BE2C (cell line): ENCODE data around the gene COG8.

Experiments used
- DNase-seq: peaks from one replicate; pipeline ENCODE4 v3.0.0-alpha.2; 2020
- H3K27me3 ChIP-seq: fragments of 250-450 bp; sonication (Bioruptor Pico); 2 replicates; pipeline ENCODE4 v1.5.1; 2020; ENCODE audit warnings: mild to moderate bottlenecking
- H3K36me3 ChIP-seq: fragments of 250-450 bp; sonication (Bioruptor Pico); 2 replicates; pipeline ENCODE4 v1.5.1; 2020; ENCODE audit warnings: mild to moderate bottlenecking
- H3K4me1 ChIP-seq: fragments of 250-450 bp; sonication (Bioruptor Pico); 2 replicates; pipeline ENCODE4 v1.5.1; 2020
- H3K4me3 ChIP-seq: 2 replicates; pipeline ENCODE4 v1.5.1; 2011; ENCODE audit warnings: low read depth, low read length
- H3K9me3 ChIP-seq: fragments of 250-450 bp; sonication (Bioruptor Pico); 2 replicates; pipeline ENCODE4 v1.5.1; 2020
- TF ChIP-seq, protein P1 (sequence below): IDR thresholded peaks from 2 replicates; pipeline ENCODE4 v1.5.1; 2012; ENCODE audit warnings: mild to moderate bottlenecking, low read depth, low read length

COG8 gene

DNA sequence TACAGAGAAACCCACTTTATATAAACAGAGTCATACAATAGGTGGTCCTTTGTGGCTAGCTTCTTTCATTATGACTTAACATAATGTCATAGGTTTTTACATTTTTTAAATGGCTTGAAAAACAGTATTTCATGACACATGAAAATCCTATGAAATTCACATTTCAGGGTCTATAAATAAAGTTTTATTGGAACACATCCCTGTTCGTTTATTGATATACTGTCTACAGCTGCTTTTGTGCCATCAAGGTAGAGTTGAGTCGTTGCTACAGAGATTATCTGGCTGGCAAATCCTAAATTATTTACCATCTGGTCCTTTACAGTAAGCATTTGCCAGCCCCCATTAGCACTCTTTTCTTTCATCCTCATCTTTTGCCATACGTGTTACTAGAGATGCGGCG, 25.9 kb downstream of the COG8 start:
- peaks cover 50% of the 10 kb centered on the region for H3K36me3 ChIP-seq
- H3K27me3 ChIP-seq: no peaks in the 10 kb centered on the region
- H3K9me3 ChIP-seq: no peaks in the 10 kb centered on the region
- TF ChIP-seq, protein P1, sequence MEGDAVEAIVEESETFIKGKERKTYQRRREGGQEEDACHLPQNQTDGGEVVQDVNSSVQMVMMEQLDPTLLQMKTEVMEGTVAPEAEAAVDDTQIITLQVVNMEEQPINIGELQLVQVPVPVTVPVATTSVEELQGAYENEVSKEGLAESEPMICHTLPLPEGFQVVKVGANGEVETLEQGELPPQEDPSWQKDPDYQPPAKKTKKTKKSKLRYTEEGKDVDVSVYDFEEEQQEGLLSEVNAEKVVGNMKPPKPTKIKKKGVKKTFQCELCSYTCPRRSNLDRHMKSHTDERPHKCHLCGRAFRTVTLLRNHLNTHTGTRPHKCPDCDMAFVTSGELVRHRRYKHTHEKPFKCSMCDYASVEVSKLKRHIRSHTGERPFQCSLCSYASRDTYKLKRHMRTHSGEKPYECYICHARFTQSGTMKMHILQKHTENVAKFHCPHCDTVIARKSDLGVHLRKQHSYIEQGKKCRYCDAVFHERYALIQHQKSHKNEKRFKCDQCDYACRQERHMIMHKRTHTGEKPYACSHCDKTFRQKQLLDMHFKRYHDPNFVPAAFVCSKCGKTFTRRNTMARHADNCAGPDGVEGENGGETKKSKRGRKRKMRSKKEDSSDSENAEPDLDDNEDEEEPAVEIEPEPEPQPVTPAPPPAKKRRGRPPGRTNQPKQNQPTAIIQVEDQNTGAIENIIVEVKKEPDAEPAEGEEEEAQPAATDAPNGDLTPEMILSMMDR: no peak
- H3K4me1 ChIP-seq: peaks cover 4% of the 10 kb centered on the region; the same call in 1 of the 2 replicates
- no peak for DNase-seq
- no peak overlapping the region for H3K4me3 ChIP-seq

DNA sequence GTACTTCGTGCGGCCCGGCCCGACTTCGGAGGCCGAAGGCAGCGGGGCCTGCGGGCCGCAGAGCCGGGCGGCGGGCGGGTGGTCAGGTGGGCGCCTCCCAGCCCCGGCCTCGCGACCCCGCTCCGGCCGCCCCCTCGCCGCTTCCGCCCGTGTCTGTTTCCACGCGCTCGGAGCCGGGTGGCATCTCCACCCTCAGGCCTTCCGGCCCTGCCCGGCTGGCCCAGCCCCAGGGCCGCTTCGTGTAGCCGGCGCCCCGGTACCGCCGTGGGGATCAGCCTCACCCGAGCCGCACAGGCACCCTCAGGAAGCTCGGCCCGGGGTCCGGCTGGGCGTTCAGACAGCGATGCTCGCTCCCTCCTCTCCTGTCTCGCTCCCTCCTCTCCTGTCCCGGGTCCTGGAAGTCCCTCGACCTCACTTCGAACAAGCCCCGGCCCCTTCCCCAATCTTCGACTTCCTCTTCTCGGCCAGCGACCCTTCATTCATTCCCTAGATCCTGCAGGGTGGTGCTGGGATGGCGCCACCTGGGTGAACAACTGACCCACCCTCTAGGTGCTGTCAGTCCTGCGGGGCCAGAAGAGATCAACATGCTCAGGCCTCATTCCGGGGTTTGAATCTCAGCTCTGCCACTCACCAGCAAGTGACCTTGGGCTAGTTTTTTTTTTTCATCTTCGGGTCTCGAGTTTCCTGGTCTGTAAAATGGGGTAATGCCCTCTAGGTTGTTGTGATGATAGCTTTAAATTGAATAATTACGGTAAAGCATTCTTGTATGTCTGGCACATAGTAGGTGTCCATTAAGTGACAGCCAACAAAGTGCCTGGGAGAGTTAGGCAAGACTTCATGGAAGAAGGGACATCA, 27.6 kb downstream of the COG8 start:
- Histone ChIP-seq H3K36me3 (peaks cover 39% of the 10 kb centered on the region), H3K9me3 (no peaks in the 10 kb centered on the region), H3K4me3 (peak overlapping the region; percentile 92), H3K27me3 (no peaks in the 10 kb centered on the region), H3K4me1 (peaks cover 4% of the 10 kb centered on the region; the same call in 1 of the 2 replicates)
- peak; percentile 50 for DNase-seq
- TF ChIP-seq, protein P1: peak; percentile 32

DNA sequence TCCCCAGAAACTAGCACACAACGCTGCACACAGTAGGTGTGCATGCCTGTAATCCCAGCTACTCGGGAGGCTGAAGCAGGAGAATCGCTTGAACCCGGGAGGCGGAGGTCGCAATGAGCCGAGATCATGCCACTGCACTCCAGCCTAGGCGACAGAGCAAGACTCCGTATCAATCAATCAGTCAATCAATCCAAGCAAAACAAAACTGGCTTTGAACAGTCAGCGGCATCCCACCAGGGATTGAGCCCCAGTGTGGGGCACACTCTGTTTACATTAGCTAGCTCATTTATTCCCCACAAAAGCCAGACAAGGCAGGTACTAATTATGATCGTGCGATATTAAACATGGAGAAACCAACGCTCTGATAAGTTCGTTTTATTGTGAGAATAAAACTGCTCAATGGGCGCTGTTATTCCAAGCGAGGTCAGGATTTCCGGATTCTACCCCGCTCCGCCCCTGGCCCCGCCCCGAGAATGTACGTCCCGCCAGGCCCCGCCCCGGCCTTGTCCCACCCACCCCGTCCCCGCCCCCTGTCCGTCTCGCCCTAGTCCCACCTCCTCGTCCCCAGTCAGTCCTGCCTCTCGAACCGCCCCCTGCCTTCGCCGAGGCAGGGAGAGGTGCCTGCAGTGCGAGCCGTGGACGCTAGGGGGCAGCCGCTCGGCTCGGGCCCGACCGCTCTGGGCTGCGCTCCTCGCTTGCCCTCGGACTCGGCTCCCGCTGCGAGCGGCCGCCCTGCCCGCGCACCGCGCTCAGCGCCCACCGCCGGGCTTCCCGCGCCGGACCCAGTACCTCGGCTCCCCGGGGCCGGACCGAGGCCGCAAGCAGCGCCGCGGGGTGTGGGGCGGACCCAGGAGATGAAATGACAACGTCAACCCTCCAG, 28.5 kb downstream of the COG8 start, which contains the start of gene VPS4A:
Gene VPS4A (plus strand): TSS at position 698 of the 880 bp plus-strand sequence. CDS start 162 bp downstream, at position 860.
- Histone ChIP-seq H3K36me3 (peaks cover 30% of the 10 kb centered on the region), H3K9me3 (no peaks in the 10 kb centered on the region), H3K4me3 (peak within 1 kb of the TSS; percentile 92), H3K4me1 (peaks cover 4% of the 10 kb centered on the region; the same call in 1 of the 2 replicates), H3K27me3 (no peaks in the 10 kb centered on the region)
- TF ChIP-seq, protein P1: peak; percentile 69
- DNase-seq: peak; percentile 97

DNA sequence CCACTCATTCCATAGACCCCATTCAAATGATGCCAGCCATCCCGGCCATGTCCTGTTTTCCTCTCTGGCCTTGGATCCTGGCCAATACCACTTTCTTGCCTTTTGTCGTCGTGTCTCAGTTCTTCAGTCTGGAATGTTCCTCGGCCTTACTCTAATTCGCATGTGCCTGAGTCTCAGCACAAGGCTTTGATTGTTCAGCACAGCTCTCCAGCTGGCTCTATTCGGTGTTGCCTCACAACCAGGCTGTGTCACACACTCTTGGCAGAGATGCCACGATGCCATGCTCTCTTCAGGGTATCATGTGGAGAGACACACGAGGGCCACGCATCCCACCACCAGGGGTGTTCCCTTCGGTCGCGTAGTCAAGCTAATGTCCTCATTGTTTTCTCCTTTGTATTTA, 30.0 kb downstream of the COG8 start:
- H3K4me3 ChIP-seq: no peak overlapping the region
- DNase-seq: no peak
- peaks cover 14% of the 10 kb centered on the region for H3K36me3 ChIP-seq
- H3K4me1 ChIP-seq: peaks cover 4% of the 10 kb centered on the region; the same call in 1 of the 2 replicates
- TF ChIP-seq, protein P1: no peak
- H3K27me3 ChIP-seq: no peaks in the 10 kb centered on the region
- no peaks in the 10 kb centered on the region for H3K9me3 ChIP-seq

DNA sequence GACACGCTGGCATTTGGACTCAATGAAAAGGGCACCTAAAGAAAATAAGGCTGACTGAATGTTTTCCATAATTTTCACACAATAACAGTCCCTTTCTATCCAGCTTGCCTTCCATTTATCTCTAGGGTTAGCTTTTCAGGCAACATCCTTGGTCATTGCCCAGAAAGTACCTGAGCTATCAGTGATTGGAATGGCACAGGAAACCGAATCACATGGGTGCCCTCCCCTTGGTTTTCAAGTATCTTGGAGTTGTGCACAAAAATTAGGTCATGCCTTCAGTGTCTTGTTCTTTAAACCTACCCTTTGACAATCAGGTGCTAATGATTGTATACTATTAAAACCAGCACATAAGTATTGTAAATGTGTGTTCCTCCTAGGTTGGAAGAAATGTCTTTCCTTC, 31.5 kb downstream of the COG8 start:
- Histone ChIP-seq H3K27me3 (no peaks in the 10 kb centered on the region), H3K9me3 (no peaks in the 10 kb centered on the region), H3K4me3 (no peak overlapping the region), H3K36me3 (0 out of 2 replicates have a peak, but pooled peaks cover 4% of the 10 kb centered on the region), H3K4me1 (peaks cover 4% of the 10 kb centered on the region; the same call in 1 of the 2 replicates)
- DNase-seq: no peak
- TF ChIP-seq, protein P1: no peak
